HG03342 (cell line): ENCODE measurements around the gene MAN2A1.
A peak's percentile ranks its signal among the peaks of the same experiment; 100 is the strongest.

Source experiments
- ATAC-seq: cut with Tn5 transposase; IDR thresholded peaks from one replicate; pipeline ENCODE4 v1.9.1; 2021; ENCODE audit warnings: mild to moderate bottlenecking, moderate library complexity; ENCODE audit not compliant: unreplicated experiment

Gene MAN2A1

GRCh38 chr5:109704282-109704952, 14.7 kb downstream of the MAN2A1 start:
- no peak for ATAC-seq

GRCh38 chr5:109705596-109705995, 15.9 kb downstream of the MAN2A1 start:
- no peak for ATAC-seq

- no peak for ATAC-seq
Measured at GRCh38 chr5:109706095-109706494, 16.4 kb downstream of the MAN2A1 start.

- ATAC-seq: no peak
Measured at GRCh38 chr5:109707531-109707930, 17.8 kb downstream of the MAN2A1 start.

GRCh38 chr5:109708813-109709212, 19.1 kb downstream of the MAN2A1 start:
- ATAC-seq: no peak

GRCh38 chr5:109709225-109709624, 19.5 kb downstream of the MAN2A1 start:
- no peak for ATAC-seq

GRCh38 chr5:109711673-109712072, 21.9 kb downstream of the MAN2A1 start:
- no peak for ATAC-seq

GRCh38 chr5:109713453-109713852, 23.7 kb downstream of the MAN2A1 start:
- no peak for ATAC-seq

- no peak for ATAC-seq
Measured at GRCh38 chr5:109714592-109714991, 24.9 kb downstream of the MAN2A1 start.

GRCh38 chr5:109718216-109718615, 28.5 kb downstream of the MAN2A1 start:
- no peak for ATAC-seq

- no peak for ATAC-seq
Measured at GRCh38 chr5:109718632-109719031, 28.9 kb downstream of the MAN2A1 start.

GRCh38 chr5:109719978-109720377, 30.3 kb downstream of the MAN2A1 start:
- no peak for ATAC-seq

- no peak for ATAC-seq
Measured at GRCh38 chr5:109721741-109722140, 32.0 kb downstream of the MAN2A1 start.

- no peak for ATAC-seq
Measured at GRCh38 chr5:109723606-109724005, 33.9 kb downstream of the MAN2A1 start.

- ATAC-seq: no peak
Measured at GRCh38 chr5:109725135-109725534, 35.4 kb downstream of the MAN2A1 start.

- peak; percentile 96 for ATAC-seq
Measured at GRCh38 chr5:109739741-109740728, 50.3 kb downstream of the MAN2A1 start.

GRCh38 chr5:109740966-109741365, 51.2 kb downstream of the MAN2A1 start:
- no peak for ATAC-seq

GRCh38 chr5:109741390-109741789, 51.7 kb downstream of the MAN2A1 start:
- ATAC-seq: no peak

- no peak for ATAC-seq
Measured at GRCh38 chr5:109743041-109743531, 53.4 kb downstream of the MAN2A1 start.

- ATAC-seq: no peak
Measured at GRCh38 chr5:109743770-109744212, 54.1 kb downstream of the MAN2A1 start.

GRCh38 chr5:109744261-109744660, 54.5 kb downstream of the MAN2A1 start:
- no peak for ATAC-seq

- no peak for ATAC-seq
Measured at GRCh38 chr5:109748546-109748945, 58.8 kb downstream of the MAN2A1 start.
